ENCODE results near the gene BLACAT1. TPM values are rescaled to one million over a fixed set of nuclear protein-coding genes. Genes with fewer than 3 reads are reported as not detected.
"Not testable (repeated sequence)": the region's sequence is repeated elsewhere in the genome, so short reads cannot be mapped to it uniquely, and the experiment has no call there.

The BLACAT1 gene
- total RNA-seq, 1 experiment from 2014 or later: 9.8 TPM

- ChIA-PET POLR2A (no interaction called here), CTCF (interaction anchor here (0.6 to 3.6 kb wide), 5 partner anchors 11 to 75 kb away, joined by 3 to 21 read pairs (median 5); partner anchors contain the start of gene LEMD1)
- H3K27me3 Mint-ChIP-seq (ENCODE audit: low read depth): peaks cover 34% of the 10 kb centered on the region
- DNase-seq (ENCODE audit: low spot score) (no peak), ATAC-seq (no peak)
- TF ChIP-seq AR (CRISPR knock-in tag; IDR thresholded peaks at IDR 0.05) (no peak), TP53 (CRISPR knock-in tag; IDR thresholded peaks at IDR 0.05) (no peak), USF1 (CRISPR knock-in tag; IDR thresholded peaks at IDR 0.05) (no peak)
- TF ChIP-seq, protein P1, sequence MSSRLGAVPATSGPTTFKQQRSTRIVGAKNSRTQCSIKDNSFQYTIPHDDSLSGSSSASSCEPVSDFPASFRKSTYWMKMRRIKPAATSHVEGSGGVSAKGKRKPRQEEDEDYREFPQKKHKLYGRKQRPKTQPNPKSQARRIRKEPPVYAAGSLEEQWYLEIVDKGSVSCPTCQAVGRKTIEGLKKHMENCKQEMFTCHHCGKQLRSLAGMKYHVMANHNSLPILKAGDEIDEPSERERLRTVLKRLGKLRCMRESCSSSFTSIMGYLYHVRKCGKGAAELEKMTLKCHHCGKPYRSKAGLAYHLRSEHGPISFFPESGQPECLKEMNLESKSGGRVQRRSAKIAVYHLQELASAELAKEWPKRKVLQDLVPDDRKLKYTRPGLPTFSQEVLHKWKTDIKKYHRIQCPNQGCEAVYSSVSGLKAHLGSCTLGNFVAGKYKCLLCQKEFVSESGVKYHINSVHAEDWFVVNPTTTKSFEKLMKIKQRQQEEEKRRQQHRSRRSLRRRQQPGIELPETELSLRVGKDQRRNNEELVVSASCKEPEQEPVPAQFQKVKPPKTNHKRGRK (CRISPR knock-in tag; IDR thresholded peaks at IDR 0.05; ENCODE audit: borderline replicate concordance): 0 out of 2 replicates have a peak, but pooled peaks have one; percentile 45
- peaks cover 14% of the 10 kb centered on the region for H3K36me3 Mint-ChIP-seq
- H3K4me1 Mint-ChIP-seq: 0 out of 2 replicates have a peak, but pooled peaks cover 5% of the 10 kb centered on the region
- peaks cover 15% of the 10 kb centered on the region for H3K9me3 Mint-ChIP-seq
- no peak overlapping the region for H3K27ac Mint-ChIP-seq
- no peak overlapping the region for H3K4me3 Mint-ChIP-seq
These were observed 45.1 kb downstream of the BLACAT1 start for GRCh38 chr1:205410581-205411298.

DNA sequence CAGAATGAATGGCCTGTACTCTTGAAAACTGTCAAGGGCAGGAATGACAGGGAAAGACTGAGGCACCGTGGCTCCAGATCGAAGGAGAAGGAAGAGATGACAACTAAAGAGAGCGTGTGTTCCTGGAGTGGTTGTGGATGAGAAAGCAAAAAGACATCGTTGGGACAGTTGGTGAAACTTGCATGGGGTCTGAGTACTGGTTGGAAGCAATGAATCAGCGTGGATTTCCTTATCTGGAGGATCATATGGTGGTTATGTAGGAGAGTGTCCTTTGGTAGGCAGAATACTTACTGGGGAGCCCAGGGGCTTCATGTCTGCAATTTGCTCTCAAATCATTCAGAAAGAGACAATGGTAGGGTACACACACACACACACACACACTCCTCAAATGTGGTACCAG lies 47.9 kb downstream of the BLACAT1 start:
- Mint-ChIP-seq H3K27me3 (ENCODE audit: low read depth) (peaks cover 53% of the 10 kb centered on the region), H3K27ac (no peak overlapping the region), H3K4me3 (no peak overlapping the region), H3K4me1 (0 out of 2 replicates have a peak, but pooled peaks cover 5% of the 10 kb centered on the region), H3K9me3 (peaks cover 28% of the 10 kb centered on the region), H3K36me3 (peaks cover 17% of the 10 kb centered on the region)
- POLR2A ChIA-PET: no interaction called here
- DNase-seq (ENCODE audit: low spot score) (no peak), ATAC-seq (no peak)
- CTCF ChIA-PET: interaction anchor here (1.9 to 2.0 kb wide), 2 partner anchors 23 to 73 kb away, joined by 6 to 9 read pairs; no protein-coding TSS in a partner anchor
- TF ChIP-seq ZNF263 (CRISPR knock-in tag; IDR thresholded peaks at IDR 0.05; ENCODE audit: low read depth) (no peak), ATF1 (CRISPR knock-in tag; IDR thresholded peaks at IDR 0.05) (no peak), GRHL2 (CRISPR knock-in tag; IDR thresholded peaks at IDR 0.05; ENCODE audit: insufficient replicate concordance, severe bottlenecking) (no peak), ZNF219 (CRISPR knock-in tag; IDR thresholded peaks at IDR 0.05; ENCODE audit: borderline replicate concordance) (no peak), FOXJ3 (CRISPR knock-in tag; IDR thresholded peaks at IDR 0.05; ENCODE audit: borderline replicate concordance) (no peak), ZNF138 (CRISPR knock-in tag; conservative IDR thresholded peaks at IDR 0.05) (no peak), CREB1 (CRISPR knock-in tag; IDR thresholded peaks at IDR 0.05) (no peak), CREM (CRISPR knock-in tag; IDR thresholded peaks at IDR 0.05) (no peak), ATF3 (CRISPR knock-in tag; conservative IDR thresholded peaks at IDR 0.05) (no peak)
- TF ChIP-seq, protein P2, sequence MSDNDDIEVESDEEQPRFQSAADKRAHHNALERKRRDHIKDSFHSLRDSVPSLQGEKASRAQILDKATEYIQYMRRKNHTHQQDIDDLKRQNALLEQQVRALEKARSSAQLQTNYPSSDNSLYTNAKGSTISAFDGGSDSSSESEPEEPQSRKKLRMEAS (CRISPR knock-in tag; IDR thresholded peaks at IDR 0.05): no peak
- TF ChIP-seq, protein P1 (CRISPR knock-in tag; IDR thresholded peaks at IDR 0.05; ENCODE audit: borderline replicate concordance): no peak

- peaks cover 17% of the 10 kb centered on the region for H3K36me3 Mint-ChIP-seq
- ATAC-seq; POLR2A ChIA-PET; DNase-seq (ENCODE audit: low spot score); H3K4me1 Mint-ChIP-seq; H3K27ac Mint-ChIP-seq; CTCF ChIA-PET; H3K4me3 Mint-ChIP-seq: not testable (repeated sequence)
- peaks cover 28% of the 10 kb centered on the region for H3K9me3 Mint-ChIP-seq
- peaks cover 59% of the 10 kb centered on the region for H3K27me3 Mint-ChIP-seq (ENCODE audit: low read depth)
These were observed 49.6 kb downstream of the BLACAT1 start for GRCh38 chr1:205406252-205406651.

All from WTC11 (cell line).